ENCODE data around the gene PDLIM5. TPM values are rescaled to one million over a fixed set of nuclear protein-coding genes. Genes with fewer than 3 reads are reported as not detected.
A peak's percentile ranks its signal among the peaks of the same experiment; 100 is the strongest.

PDLIM5 gene
- total and polyA plus RNA-seq, 4 donors: 20.4 to 93.4 (median 59.8) TPM

DNA sequence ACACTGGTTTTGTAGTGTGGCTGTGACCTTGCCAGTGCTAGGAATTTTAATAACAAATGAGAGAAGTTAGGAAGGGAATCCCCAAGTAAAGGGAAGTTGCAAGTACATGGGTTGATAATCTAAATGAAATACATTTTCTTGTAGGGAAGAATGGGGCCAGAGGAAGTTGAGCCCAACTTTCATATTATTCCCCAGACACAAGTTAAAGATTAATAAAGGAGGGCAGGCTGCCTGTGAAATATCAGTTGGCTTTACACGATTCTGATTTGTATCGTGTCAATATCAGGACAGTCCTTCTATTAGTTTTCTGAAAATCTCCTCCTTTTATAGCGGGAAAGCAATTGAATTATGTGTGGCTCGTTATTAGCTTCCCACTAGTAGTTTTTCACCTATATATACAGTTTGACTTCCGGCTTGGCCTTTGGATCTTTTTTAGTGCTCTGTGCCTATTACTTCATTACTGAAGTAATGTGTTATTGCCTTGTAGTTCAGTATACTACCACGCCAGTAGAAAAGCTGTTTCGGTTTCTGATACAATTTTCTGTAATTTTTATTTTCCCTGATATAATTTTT is 1.7 kb downstream of the PDLIM5 start:
- TF ChIP-seq, protein P1, sequence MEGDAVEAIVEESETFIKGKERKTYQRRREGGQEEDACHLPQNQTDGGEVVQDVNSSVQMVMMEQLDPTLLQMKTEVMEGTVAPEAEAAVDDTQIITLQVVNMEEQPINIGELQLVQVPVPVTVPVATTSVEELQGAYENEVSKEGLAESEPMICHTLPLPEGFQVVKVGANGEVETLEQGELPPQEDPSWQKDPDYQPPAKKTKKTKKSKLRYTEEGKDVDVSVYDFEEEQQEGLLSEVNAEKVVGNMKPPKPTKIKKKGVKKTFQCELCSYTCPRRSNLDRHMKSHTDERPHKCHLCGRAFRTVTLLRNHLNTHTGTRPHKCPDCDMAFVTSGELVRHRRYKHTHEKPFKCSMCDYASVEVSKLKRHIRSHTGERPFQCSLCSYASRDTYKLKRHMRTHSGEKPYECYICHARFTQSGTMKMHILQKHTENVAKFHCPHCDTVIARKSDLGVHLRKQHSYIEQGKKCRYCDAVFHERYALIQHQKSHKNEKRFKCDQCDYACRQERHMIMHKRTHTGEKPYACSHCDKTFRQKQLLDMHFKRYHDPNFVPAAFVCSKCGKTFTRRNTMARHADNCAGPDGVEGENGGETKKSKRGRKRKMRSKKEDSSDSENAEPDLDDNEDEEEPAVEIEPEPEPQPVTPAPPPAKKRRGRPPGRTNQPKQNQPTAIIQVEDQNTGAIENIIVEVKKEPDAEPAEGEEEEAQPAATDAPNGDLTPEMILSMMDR (IDR thresholded peaks at IDR 0.05; ENCODE audit: control extremely low read depth, extremely low read depth): no peak
- no peak for ATAC-seq (ENCODE audit: insufficient read depth, low FRiP score)
- Histone ChIP-seq H3K4me3 (no peak overlapping the region), H3K9me3 (ENCODE audit: control insufficient read depth in 4 of 4, insufficient read depth in 3 of 4, low read length in 3 of 4) (no peaks in the 10 kb centered on the region), H3K27ac (ENCODE audit: low read depth in 1 of 2, low read length in 1 of 2) (peak overlapping the region in 1 of 2 donors; percentile 99), H3K4me1 (ENCODE audit: control insufficient read depth in 5 of 5, insufficient read depth in 5 of 5, low read length in 5 of 5) (peaks cover 0 to 19% (median 5%) of the 10 kb centered on the region in 5 donors), H3K9ac (ENCODE audit: insufficient read depth in 1 of 2, low read length in 2 of 2) (peak overlapping the region in 1 of 2 donors; percentile 3), H3K36me3 (ENCODE audit: control insufficient read depth in 4 of 4, insufficient read depth in 4 of 4, low read length in 4 of 4) (peaks cover 0 to 3% (median 0%) of the 10 kb centered on the region in 4 donors), H3K27me3 (ENCODE audit: control insufficient read depth in 3 of 3, insufficient read depth in 3 of 3, low read length in 2 of 3) (peaks cover 0 to 4% (median 0%) of the 10 kb centered on the region in 3 donors)
- no peak for DNase-seq
- 82 to 89% methylated on average over 7 of the region's 7 CpGs for WGBS, 2 donors

DNA sequence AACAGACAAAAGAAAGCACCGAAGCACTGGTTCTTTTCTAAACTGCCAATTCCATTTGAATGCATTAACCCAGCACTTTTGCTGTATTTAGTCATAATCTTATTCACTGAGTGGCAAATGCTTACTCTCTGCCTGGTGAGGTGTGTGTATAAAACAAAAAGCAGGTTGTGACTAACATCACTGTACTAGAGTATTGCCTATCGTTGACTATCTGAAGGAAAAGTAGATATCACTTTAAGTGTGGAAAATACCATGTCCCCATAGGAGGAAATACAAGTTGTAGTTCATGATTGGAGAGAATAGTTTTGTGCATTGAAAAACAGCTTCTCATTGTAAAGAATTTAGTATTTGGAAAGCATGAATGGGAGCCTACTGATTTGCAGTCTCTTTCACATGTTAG is 2.7 kb downstream of the PDLIM5 start:
- H3K27ac ChIP-seq (ENCODE audit: low read depth in 1 of 2, low read length in 1 of 2): peak overlapping the region in 1 of 2 donors; percentile 85
- H3K36me3 ChIP-seq (ENCODE audit: control insufficient read depth in 4 of 4, insufficient read depth in 4 of 4, low read length in 4 of 4): peaks cover 0 to 3% (median 0%) of the 10 kb centered on the region in 4 donors
- H3K4me1 ChIP-seq (ENCODE audit: control insufficient read depth in 5 of 5, insufficient read depth in 5 of 5, low read length in 5 of 5): peaks cover 0 to 19% (median 5%) of the 10 kb centered on the region in 5 donors
- peaks cover 0 to 3% (median 0%) of the 10 kb centered on the region in 3 donors for H3K27me3 ChIP-seq (ENCODE audit: control insufficient read depth in 3 of 3, insufficient read depth in 3 of 3, low read length in 2 of 3)
- no peaks in the 10 kb centered on the region for H3K9me3 ChIP-seq (ENCODE audit: control insufficient read depth in 4 of 4, insufficient read depth in 3 of 4, low read length in 3 of 4)
- no peak overlapping the region for H3K9ac ChIP-seq (ENCODE audit: insufficient read depth in 1 of 2, low read length in 2 of 2)
- DNase-seq: no peak
- no peak overlapping the region for H3K4me3 ChIP-seq
- TF ChIP-seq, protein P1 (IDR thresholded peaks at IDR 0.05; ENCODE audit: control extremely low read depth, extremely low read depth): no peak
- no peak for ATAC-seq (ENCODE audit: insufficient read depth, low FRiP score)
- 85 to 96% methylated on average over 2 of the region's 2 CpGs for WGBS, 2 donors

DNA sequence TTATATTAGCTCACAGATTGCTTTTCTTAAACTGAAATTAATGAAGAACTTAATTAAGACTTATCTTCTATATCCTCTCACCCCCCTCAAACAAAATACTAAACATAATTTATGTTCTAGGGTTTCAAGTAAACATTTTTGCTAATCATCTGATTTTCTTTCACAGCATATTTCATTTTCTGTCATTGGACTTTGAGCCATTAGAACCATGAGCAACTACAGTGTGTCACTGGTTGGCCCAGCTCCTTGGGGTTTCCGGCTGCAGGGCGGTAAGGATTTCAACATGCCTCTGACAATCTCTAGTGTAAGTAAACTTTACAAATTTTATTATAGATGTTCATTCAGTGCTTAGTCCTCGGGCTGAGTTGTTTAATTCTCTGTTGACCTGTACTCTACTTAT is 3.3 kb downstream of the PDLIM5 start:
- H3K4me1 ChIP-seq (ENCODE audit: control insufficient read depth in 5 of 5, insufficient read depth in 5 of 5, low read length in 5 of 5): peaks cover 0 to 19% (median 5%) of the 10 kb centered on the region in 5 donors
- H3K36me3 ChIP-seq (ENCODE audit: control insufficient read depth in 4 of 4, insufficient read depth in 4 of 4, low read length in 4 of 4): peaks cover 0 to 3% (median 0%) of the 10 kb centered on the region in 4 donors
- DNase-seq (peak; percentile 32 to 69 (median 52)), ATAC-seq (ENCODE audit: insufficient read depth, low FRiP score) (no peak)
- H3K27ac ChIP-seq (ENCODE audit: low read depth in 1 of 2, low read length in 1 of 2): peak overlapping the region in 1 of 2 donors; percentile 85
- H3K27me3 ChIP-seq (ENCODE audit: control insufficient read depth in 3 of 3, insufficient read depth in 3 of 3, low read length in 2 of 3): peaks cover 0 to 3% (median 0%) of the 10 kb centered on the region in 3 donors
- TF ChIP-seq, protein P1 (IDR thresholded peaks at IDR 0.05; ENCODE audit: control extremely low read depth, extremely low read depth): no peak
- no peak overlapping the region for H3K4me3 ChIP-seq
- H3K9ac ChIP-seq (ENCODE audit: insufficient read depth in 1 of 2, low read length in 2 of 2): no peak overlapping the region
- 66 to 69% methylated on average over 3 of the region's 3 CpGs for WGBS, 2 donors
- H3K9me3 ChIP-seq (ENCODE audit: control insufficient read depth in 4 of 4, insufficient read depth in 3 of 4, low read length in 3 of 4): no peaks in the 10 kb centered on the region

Measured in lung (tissue), 12 donors.